ENCODE results near the gene P2RX7.

P2RX7 gene

DNA sequence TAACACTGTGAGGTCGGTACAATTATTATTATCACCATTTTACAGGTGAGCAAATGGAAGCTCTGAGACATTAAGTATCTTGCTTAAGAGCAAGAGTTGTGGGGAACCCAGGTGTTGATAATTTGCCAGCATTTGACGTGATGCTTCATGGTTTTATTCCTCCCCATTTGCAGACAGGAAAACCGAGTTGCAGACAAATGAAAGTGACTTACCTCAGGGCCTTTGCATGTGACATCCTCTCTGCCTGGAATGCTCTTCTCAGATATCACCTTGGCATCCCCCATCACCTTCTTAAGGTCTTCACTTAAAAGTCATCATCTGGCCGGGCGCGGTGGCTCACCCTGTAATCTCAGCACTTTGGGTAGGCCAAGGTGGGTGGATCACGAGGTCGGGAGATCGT lies 21.0 kb upstream of the P2RX7 start:
- no peak for DNase-seq

DNA sequence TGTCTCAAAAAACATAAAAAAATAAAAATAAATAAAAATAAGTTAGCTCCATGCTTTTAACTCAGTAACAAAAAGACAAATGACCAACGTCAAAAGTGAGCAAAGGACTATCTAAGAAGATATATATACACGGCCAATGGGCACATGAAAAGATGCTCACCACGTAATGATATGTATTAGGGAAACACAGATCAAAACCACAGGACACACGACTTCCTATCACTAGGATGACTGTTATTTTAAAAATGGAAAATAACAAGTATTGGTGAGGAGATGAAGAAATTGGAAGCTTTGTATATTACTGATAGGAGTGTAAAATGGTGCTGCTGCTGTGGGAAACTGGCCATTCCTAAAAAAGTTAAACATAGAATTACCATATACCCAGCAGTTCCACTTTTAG lies 20.2 kb upstream of the P2RX7 start:
- DNase-seq: no peak

DNA sequence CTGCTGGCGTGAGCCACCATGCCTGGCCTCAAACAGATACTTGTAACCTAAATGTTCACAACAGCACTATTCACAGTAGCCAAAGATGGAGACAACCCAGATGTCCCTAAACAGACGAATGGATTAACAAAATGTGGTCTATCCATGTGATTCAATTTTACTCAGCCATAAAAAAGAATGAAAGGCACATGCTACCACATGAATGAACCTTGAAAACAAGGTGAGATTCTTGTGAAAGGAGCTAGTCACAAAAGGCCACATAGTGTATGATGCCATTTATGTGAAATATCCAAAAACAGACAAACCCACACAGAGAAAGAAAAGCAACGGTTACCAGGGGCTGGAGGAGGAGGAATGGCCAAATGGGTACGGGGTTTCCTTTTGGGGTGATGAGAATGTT lies 19.6 kb upstream of the P2RX7 start:
- DNase-seq: no peak

DNA sequence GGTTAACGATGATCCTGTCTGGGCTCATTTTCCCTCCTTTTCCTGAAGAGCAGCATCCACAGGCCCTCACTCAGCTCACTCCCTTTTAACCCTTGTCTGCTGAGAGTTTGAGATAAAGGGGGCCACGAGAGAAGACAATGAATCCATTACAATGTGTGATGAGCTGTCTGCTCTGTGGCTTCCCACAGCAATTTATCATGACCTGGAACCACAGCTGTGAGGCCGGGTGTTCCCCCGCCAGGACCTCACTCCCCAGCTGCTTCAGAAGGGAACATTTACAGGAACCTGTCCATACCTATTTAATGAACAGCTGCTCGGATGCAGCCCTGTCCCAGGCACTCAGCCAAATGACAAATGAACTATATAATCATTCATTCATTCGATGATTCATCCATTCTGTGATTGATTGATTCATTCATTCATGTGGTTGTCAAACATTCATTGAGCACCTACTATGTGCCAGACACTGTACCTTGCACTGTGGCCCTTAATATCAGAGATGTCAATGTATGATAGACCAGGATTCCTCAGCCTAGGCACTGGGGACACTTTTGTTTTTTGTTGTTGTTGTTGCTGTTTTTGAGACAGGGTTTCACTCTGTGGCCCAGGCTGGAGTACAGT lies 18.5 kb upstream of the P2RX7 start:
- no peak for DNase-seq

DNA sequence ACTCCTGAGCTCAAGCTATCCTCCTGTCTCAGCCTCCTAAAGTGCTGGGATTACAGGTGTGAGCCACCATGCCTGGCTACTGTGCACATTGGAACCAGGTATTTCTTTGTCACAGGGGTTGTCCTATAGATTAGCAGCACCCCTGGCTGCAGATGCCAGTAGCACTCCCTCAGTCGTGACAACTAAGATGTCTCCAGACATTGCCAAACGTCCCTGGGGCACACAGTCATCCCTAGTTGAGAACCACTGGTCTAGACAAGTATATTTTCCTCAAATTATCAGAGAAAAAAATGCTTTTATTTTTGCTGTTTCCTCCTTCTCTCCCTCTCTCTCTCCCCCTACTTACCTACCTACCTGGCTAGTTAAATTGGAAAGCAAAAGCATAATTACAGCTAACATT lies 17.9 kb upstream of the P2RX7 start:
- no peak for DNase-seq

DNA sequence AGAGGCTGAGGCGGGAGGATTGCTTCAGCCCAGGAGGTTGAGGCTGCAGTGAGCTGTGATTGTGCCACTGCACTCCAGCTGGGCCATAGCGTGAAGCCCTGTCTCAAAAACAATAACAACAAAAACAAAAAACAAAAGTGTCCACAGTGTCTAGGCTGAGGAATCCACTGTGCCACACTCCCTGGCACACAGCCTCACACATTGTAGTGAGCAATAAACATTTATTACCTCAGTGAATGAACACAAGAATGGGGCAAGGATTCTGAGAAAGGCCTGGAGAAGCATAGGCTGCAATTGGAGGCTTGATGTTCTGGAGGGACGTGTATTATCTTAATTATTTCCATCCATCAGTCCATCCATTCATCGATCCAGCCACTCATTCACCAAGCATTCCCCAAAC lies 17.1 kb upstream of the P2RX7 start:
- DNase-seq: no peak

DNA sequence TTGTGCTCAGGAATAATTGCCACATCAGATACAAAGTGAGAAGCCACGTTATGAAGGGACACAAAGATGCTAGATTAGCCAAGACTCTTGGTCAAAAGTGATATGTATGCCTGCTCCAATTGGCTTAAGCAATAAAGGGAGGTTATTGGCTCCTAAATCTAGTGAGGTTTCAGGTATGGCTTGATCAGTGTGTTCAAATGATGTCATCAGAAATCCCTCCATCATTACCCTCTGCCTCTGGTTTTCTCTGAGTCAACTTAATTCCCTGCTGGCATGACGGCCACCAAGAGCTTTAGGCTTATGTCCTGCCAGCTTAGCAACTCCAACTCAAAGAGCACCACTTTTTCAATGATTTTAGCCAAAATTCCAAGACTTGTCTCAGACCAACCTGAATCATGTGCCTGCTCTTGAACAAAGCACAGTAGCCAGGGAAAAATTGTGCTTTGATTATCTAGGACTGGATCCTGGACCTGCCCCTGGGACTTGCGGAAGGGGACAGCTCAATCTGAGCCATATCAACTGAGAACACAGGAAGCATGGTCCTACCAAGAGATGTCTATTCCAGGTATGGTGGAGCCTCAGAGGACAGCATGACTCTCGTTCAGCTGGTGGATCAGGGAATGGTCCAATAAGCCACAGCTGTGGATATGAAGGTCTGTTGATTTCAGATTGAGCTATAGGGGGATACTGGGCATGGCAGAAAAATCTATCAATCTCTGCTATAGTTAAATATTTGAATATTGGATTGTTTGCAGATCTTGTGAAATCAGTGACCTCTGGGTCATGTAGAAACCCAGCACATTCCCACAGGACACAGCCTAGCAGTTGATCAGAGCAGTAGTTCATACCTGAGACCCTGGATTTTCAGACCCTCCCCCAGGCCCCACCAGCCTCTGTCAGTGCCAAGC lies 16.1 kb upstream of the P2RX7 start:
- DNase-seq: no peak

DNA sequence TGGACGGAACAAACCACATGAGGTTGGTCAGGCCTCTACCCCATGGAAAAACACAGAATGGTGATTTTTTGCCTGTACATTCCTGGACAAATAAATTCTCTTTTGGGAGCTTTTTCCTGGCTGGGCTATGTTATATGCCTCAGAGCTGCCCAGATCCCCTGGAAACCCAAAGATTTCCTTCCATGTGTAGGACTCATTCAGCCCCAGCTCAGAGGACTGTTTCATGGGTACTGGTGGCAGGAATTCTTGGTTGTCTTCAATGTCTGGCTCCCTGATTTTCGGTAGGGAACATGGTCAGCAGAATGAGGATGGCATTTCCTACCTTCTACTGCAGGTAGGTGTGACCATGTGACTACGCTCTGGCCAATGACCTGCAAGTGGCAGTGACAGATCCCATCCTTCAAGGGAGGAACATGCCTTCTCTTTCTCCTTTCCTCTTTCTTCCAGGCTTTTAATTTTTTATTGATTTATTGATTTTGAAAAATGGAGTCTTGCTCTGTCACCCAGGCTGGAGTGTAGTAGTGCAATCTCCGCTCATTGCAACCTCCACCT lies 15.4 kb upstream of the P2RX7 start:
- DNase-seq: no peak

DNA sequence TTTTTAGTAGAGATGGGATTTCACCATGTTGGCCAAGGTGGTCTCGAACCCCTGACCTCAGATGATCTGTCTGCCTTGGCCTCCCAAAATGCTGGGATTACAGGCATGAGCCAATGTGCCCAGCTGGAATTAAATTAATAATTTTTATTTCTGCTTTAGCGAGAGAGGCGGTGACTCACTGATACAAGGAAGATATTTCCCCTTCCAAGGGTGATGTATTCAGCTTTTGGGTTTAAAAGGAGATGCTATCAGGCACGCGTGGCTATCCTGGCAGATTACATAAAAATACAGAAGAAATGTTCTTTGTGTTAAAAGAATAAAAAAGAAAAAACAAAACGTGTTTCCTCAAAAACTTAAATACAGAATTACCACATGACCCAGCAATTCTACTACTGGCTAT lies 12.4 kb upstream of the P2RX7 start:
- no peak for DNase-seq

DNA sequence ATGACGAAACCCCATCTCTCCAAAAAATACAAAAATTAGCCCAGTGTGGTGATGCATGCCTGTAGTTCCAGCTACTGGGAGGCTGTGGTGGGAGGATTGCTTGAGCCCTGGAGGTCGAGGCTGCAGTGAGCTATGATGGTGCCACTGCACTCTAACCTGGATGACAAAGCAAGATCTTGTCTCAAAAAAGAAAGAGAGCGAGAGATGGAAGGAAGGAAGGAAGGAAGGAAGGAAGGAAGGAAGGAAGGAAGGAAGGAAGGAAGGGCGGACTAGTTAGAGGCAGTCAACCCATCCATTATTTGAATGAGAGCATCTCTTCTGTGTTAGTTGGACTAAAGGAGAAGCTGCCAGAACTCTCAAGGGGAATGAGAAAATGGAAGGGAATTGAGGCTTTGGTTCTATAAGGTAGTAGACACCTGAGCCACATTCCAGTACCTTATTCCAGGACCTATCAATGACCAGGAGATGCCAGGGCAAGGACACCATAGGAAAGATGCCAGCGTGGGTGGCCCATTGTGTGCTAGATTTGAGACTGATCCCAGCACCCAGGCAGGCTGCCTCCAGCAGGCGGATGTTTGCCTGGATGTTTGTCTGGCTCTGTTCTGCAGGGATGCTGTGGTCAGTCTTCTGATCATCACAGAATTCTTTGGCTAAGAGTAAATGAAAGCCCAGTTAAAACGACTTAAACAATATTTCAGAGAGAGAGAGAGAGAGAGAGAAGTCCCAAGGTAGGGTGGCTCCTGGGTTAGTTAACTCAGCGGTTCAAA lies 11.5 kb upstream of the P2RX7 start:
- no peak for DNase-seq

DNA sequence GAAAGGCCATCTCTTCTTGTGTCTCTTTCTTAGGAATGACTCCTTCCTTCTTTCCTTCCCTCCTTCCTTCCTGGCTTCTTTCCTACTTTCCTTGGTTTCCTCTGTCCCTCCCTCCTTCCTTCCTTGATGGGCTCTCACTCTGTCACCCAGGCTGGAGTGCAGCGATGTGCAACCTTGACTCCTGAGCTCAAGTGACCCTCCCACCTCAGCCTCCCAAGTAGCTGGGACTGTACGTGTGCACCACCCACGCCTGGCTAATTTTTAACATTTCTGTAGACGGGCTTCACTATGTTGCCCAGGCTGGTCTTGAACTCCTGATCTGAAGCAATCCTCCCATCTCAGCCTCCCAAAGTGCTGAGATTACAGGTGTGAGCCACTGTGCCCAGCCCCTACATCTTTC lies 10.9 kb upstream of the P2RX7 start:
- no peak for DNase-seq

DNA sequence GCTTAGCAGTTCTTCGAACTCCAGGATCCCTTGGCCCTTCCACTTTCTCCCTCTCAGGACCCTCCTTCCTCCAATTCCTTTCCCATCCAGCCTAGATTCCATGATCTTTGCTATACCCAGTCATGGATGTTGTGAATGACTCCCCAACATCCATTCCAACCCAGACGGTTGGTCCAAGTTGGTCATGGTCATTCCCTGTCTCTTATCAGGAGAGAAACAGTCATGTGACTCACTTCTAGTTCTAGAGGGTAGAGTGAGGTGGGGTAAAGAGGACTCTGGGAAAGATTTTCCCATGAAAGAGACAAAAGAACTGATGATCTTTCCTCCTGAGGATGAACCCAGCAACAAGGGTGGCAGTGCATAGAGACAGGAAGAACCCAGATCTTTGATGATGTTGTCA lies 9.2 kb upstream of the P2RX7 start:
- DNase-seq: no peak

DNA sequence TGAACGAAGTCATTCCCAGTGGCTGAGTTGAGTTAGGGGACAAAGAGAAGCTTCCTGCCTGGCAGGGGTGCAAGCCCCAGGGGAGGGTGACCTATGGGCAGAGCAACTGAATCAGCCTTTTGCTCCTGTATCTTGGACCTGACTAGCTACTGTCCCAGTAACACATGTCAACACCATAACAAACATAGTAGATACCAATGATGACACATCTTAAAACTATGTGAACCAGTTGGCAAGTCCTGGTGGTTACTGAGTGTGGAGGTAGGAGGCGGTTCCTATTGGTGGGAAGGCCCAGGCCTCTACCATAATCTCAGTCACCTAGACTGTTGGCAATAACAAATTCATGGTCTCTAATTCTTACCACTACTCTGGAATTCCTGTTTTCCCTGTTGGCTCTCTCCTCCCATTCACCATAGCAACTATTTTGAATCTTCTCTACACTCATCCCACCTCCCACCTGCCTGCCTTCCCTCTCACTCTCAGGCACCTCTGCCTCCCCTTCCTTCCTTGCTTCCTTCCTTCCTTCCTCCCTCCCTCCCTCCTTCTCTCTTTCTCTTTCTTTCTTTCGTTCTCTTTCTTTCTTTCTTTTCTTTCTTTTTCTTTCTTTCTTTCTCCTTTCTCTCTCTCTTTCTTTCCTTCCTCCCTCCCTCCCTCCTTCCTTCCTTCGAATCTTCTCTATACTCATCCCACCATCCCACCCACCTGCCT lies 8.1 kb upstream of the P2RX7 start:
- no peak for DNase-seq

DNA sequence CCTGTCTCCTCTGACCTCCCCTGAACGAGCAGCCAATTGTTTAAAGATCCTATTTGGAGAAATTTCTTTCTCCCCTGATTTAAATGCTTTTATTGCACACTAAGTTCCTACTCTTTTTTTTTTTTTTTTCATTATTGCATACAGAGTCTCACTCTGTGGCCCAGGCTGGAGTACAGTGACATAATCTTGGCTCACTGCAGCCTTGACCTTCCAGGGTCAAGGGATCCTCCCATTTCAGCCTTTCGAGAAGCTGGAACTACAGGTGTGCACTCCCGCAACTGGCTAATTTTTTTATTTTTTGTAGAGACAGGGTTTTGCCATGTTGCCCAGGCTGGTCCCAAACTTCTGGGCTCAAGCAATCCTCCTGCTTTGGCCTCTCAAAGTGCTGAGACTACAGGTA lies 5.2 kb upstream of the P2RX7 start:
- no peak for DNase-seq

DNA sequence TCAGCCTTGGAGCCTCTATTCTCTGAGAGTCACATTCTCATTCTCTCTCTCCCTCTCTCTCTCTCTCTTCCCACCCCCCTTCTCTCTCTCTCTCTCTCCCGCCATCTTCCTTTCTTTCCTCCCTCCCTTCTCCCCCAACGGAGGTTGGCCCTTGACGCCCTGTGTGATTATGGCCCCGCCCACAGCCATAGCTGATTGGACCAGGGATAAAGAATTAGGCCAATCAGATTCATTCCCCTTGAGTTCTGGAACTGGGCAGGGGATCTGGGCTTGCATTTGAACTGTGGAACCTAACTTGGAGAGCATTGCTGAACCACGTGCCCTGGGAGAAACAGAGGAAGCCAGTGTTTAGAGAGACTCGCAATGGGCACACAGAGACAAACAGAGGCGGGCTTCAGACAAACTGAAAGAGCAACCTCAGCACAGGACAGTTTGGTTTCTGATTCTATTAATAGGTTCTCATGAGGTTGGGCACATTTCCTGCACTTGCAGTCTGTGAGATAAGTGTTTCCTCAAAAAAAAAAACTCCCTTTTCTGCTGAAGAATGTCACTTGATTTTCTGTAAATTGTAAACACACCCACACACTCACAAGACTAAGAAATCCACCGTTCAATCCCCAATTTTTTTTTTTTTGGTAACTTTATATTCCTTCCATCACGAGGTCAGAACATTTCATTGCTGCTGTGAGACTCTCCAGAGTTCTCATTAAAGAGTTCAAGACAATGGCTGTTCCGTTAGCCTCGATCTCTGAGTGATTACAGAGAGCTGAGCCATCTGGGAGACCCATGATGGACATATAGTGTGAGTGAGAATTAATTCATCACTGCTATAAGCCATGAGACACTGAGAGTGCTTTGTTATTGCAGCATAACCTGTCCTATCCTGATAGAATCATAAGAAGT lies 3.5 kb upstream of the P2RX7 start:
- DNase-seq: no peak

DNA sequence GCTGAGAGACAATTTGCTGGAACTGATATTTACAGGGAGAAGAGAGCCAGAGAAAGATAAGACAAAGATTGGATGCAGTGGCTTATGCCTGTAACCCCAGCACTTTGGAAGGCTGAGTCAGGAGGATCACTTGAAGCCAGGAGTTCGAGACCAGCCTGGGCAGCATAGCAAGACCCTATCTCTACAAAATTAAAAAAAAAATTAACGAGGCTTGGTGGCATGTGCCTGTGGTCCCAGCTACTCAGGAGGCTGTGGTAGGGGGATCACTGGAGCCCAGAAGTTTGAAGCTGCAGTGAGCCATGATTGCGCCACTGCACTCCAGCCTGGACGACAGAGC lies 2.9 kb upstream of the P2RX7 start:
- no peak for DNase-seq

DNA sequence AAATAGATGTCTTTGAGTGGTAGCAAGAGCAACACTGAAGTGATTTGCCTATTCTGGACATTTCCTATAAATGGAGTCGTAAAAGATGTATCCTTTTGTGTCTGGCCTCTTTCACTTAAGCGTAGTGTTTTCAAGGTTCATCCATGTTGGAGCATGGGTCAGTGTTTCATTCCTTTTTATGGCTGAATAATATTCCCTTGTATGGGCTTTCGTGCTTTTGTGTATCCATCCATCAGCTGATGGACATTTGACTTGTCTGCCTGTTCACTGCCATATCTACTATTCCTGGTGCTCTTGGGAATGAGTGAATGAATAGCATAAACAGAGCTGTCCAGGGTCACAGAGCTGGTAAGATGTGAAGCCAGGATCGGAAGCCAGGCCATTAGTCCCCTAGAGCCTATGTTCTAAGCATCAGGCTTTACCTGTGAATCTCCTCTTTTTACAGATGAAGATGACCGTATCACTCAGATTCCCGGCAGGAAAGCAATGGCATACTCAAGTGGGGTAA lies 1.8 kb upstream of the P2RX7 start:
- no peak for DNase-seq

DNA sequence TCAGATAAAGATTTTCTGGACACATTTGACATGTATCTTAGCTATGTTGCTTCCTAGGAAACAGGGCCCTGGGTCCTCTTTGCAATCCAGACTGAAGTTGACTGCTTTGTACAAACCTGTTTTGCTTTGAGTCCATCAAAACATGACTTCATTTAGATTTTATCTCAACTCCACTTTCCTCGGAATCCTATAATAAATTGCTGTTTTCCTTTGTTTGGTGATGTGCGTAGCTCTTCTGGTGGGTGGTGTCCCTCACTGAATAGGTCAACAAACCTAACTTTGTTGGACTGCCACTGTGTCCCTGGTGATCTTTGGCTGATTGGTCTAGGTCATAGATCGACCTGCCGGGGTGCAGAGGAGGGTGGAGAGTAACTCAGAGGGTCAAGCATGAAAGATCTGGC lies 735 bp upstream of the P2RX7 start:
- DNase-seq: no peak

DNA sequence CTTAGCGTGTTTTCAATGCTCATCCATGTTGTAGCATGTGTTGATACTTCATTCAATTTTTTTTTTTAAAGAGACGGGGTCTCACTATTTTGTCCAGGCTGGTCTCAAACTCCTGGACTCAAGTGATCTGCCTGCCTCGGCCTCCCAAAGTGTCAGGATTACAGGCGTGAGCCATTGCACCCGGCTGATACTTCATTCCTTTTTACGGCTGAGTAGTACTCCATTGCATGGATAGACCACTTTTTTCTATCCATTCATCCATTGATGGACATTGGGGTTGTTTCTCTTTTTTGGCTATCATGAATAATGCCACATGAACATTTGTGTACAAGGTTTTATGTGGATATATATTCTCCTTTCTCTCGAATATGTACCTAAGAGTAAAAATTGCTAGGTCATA lies 1.2 kb downstream of the P2RX7 start:
- DNase-seq: no peak

DNA sequence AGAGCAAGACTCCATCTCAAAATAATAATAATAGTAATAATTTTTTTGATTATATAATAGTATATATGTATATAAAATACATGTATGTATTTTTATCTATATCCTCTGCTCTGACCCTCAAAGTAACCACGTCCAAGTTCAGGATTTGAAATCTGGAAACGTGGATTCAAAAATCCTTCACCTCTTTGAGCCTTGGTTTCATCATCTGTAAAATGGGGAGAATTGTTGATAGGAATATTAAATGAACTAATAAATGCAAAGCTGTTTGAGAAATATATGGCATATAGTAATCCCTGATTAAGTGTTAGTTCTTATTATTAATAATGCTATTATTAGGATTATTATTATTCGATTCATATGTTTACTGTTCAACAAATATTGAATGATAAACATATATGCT lies 2.6 kb downstream of the P2RX7 start:
- DNase-seq: no peak

DNA sequence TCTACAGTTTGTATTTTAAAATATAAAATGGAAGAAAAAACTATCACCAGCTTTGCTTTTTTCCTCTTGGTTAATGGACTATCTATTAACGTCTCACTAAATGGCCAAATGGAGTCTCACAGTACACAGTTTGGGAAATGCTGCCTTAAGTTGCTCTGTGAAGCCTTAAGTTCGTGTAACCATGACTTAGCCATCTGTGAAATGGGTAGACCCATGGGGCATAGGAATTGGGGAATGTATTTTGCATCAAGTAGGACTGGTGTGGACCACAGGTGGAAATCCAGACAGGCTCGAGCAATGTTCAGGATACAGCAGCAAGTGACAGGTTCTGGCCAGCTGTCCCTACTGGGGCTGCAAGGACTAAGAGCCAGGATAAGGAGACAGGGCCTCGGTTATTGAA lies 4.8 kb downstream of the P2RX7 start:
- no peak for DNase-seq

DNA sequence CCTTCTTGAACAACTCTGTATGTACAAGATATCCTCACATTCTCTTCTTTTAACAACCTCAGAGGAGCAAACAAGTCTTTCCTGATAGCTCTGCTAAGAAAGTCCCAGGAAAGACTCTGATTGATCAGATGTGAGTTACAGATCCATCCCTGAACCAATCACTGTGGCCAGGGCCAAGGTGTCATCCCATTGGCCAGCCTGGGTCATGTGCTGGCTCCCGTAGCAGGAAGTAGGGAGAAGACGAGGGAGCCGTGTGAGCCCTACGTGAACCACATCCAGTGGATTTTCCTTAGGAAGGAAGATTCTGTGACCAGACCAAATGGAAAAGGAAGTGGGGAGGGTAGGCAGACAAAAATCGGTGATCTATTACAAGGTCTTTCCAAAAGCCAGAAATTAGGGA lies 5.6 kb downstream of the P2RX7 start:
- no peak for DNase-seq

All from NCI-H446 treated with DMSO at 0.1 percent for 48 hours (cell line).